ENCODE data around the gene PTPRN. TPM values are rescaled to one million over a fixed set of nuclear protein-coding genes. Genes with fewer than 3 reads are reported as not detected.

The PTPRN gene
- total and polyA plus RNA-seq, 11 donors: 0.12 to 0.93 (median 0.39) TPM; not detected in 7

DNA sequence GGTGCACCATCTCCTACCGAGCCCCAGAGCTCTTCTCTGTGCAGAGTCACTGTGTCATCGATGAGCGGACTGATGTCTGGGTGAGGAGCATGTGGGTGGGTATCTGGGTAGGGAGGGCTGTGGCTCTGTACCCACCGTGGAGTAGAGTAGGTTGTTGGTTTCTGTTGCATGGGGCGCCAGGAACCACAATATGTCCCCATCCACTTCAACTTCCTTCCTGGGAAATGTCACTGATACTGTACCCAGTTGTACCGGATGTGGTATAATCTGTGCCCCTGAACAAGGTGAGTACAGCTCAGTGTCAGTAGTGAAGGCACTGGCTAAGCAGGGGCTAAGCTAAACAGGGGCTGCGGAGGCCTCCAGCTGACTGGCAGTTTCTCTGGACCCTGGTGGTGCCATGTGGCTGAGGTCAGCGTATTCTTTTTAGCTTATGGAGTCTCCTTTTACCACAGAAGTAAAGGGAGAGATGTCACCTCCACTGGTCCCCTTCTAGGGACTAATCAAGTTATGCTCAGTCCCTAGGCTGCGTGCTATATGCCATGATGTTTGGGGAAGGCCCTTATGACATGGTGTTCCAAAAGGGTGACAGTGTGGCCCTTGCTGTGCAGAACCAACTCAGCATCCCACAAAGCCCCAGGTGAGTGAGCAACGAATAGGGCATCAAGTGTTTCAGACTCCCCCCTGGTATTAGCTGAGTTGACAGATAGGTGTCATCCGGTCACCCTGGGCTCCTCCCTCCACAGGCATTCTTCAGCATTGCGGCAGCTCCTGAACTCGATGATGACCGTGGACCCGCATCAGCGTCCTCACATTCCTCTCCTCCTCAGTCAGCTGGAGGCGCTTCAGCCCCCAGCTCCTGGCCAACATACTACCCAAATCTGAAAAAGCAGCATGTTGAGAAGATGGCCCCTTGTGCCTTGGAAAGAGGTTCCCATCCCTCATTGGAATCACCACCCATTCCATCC, 61.2 kb downstream of the PTPRN start:
- intact Hi-C loops (cut with DNase I): loop anchor here in 3 of 10 donors (2.0 to 10.0 kb wide), 3 partner anchors 41 to 47 kb away; partner anchors contain the start of gene ZFAND2B (in 2 of the 3)
- Histone ChIP-seq H3K9me3 (no peaks in the 10 kb centered on the region), H3K4me3 (peak overlapping the region in 1 of 12 donors; percentile 7), H3K27ac (peak overlapping the region in 5 of 12 donors; percentile 67 to 95 (median 79)), H3K27me3 (no peaks in the 10 kb centered on the region), H3K36me3 (peaks cover 0 to 41% (median 29%) of the 10 kb centered on the region in 9 donors), H3K4me1 (peaks cover 6 to 81% (median 50%) of the 10 kb centered on the region in 12 donors)
- TF ChIP-seq, protein P1, sequence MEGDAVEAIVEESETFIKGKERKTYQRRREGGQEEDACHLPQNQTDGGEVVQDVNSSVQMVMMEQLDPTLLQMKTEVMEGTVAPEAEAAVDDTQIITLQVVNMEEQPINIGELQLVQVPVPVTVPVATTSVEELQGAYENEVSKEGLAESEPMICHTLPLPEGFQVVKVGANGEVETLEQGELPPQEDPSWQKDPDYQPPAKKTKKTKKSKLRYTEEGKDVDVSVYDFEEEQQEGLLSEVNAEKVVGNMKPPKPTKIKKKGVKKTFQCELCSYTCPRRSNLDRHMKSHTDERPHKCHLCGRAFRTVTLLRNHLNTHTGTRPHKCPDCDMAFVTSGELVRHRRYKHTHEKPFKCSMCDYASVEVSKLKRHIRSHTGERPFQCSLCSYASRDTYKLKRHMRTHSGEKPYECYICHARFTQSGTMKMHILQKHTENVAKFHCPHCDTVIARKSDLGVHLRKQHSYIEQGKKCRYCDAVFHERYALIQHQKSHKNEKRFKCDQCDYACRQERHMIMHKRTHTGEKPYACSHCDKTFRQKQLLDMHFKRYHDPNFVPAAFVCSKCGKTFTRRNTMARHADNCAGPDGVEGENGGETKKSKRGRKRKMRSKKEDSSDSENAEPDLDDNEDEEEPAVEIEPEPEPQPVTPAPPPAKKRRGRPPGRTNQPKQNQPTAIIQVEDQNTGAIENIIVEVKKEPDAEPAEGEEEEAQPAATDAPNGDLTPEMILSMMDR (IDR thresholded peaks at IDR 0.05): no peak
- no peak for TF ChIP-seq POLR2A (IDR thresholded peaks at IDR 0.05)
- ATAC-seq (no peak), DNase-seq (no peak)
- WGBS, 4 donors: 85 to 92% (median 88%) methylated on average over 13 to 17 of the region's 17 CpGs

- DNase-seq: no peak
- no peaks in the 10 kb centered on the region for H3K27me3 ChIP-seq
- 95 to 98% (median 96%) methylated on average over 10 of the region's 10 CpGs for WGBS, 4 donors
- intact Hi-C loops (cut with DNase I): loop anchor here in 3 of 10 donors (2.0 to 10.0 kb wide), 3 partner anchors 40 to 48 kb away; partner anchors contain the start of gene ZFAND2B (in 2 of the 3)
- peaks cover 0 to 41% (median 29%) of the 10 kb centered on the region in 9 donors for H3K36me3 ChIP-seq
- peak overlapping the region in 1 of 12 donors; percentile 67 for H3K4me3 ChIP-seq
- H3K4me1 ChIP-seq: peaks cover 6 to 66% (median 39%) of the 10 kb centered on the region in 12 donors
- TF ChIP-seq, protein P1 (IDR thresholded peaks at IDR 0.05): no peak
- no peak for TF ChIP-seq POLR2A (IDR thresholded peaks at IDR 0.05)
- peak overlapping the region in 2 of 12 donors; percentile 28 to 95 for H3K27ac ChIP-seq
- no peaks in the 10 kb centered on the region for H3K9me3 ChIP-seq
- no peak for ATAC-seq
Observed at GRCh38 chr2:219246559-219246958, 62.6 kb downstream of the PTPRN start.

- ATAC-seq (no peak), DNase-seq (no peak)
- Histone ChIP-seq H3K4me3 (peak overlapping the region; percentile 67 to 95 (median 84)), H3K4me1 (peaks cover 6 to 60% (median 36%) of the 10 kb centered on the region in 12 donors), H3K36me3 (peaks cover 0 to 35% (median 24%) of the 10 kb centered on the region in 9 donors), H3K27me3 (no peaks in the 10 kb centered on the region), H3K27ac (peak overlapping the region; percentile 77 to 98 (median 93)), H3K9me3 (no peaks in the 10 kb centered on the region)
- intact Hi-C loops (cut with DNase I): loop anchor here in 4 of 10 donors (1.0 to 10.0 kb wide), 5 partner anchors 17 to 49 kb away; partner anchors contain the start of genes ZFAND2B (in 2 of the 4), ANKZF1 (in 1 of the 4), ATG9A (in 1 of the 4) and DNAJB2 (in 1 of the 4)
- no peak for TF ChIP-seq POLR2A (IDR thresholded peaks at IDR 0.05)
- TF ChIP-seq, protein P1 (IDR thresholded peaks at IDR 0.05): no peak
- WGBS, 4 donors: 14 to 18% (median 17%) methylated on average over 6 to 10 of the region's 10 CpGs
Observed at GRCh38 chr2:219245899-219246230, 63.3 kb downstream of the PTPRN start.
